Mesendoderm (in vitro differentiated cells): ENCODE data around the gene RBFOX1.
A peak's percentile ranks its signal among the peaks of the same experiment; 100 is the strongest.

Experiments used
- DNase-seq: peaks from one replicate; pipeline ENCODE4 v3.0.0; 2013
- H2AK5ac ChIP-seq: 2 replicates; pipeline ENCODE4 v1.6.1; 2013; ENCODE audit warnings: low read length, inconsistent platforms
- H2BK120ac ChIP-seq: 2 replicates; pipeline ENCODE4 v1.6.1; 2013; ENCODE audit warnings: low read depth, mild to moderate bottlenecking, low read length, moderate library complexity, mixed read lengths
- H2BK15ac ChIP-seq: replicated peaks from 2 replicates; pipeline ENCODE4 v1.6.1; 2013; ENCODE audit warnings: low read depth, mild to moderate bottlenecking, moderate library complexity
- H2BK5ac ChIP-seq: 2 replicates; pipeline ENCODE4 v1.6.1; 2013; ENCODE audit warnings: low read length, inconsistent platforms
- H3K18ac ChIP-seq: 2 replicates; pipeline ENCODE4 v1.6.1; 2013; ENCODE audit warnings: mild to moderate bottlenecking, low read length, mixed read lengths
- H3K23ac ChIP-seq: one replicate; pipeline ENCODE4 v1.6.1; 2013; ENCODE audit warnings: low read length
- H3K27ac ChIP-seq: 2 replicates; pipeline ENCODE4 v1.5.1; 2013; ENCODE audit warnings: low read depth, mild to moderate bottlenecking, inconsistent platforms, low read length, moderate library complexity
- H3K27me3 ChIP-seq: 2 replicates; pipeline ENCODE4 v1.6.1; 2013; ENCODE audit warnings: low read length, control low read depth, mild to moderate bottlenecking, inconsistent platforms; ENCODE audit not compliant: insufficient read depth, poor library complexity
- H3K36me3 ChIP-seq: 2 replicates; pipeline ENCODE4 v1.6.1; 2013; ENCODE audit warnings: low read length, inconsistent platforms; ENCODE audit not compliant: control insufficient read depth, insufficient read depth
- H3K4ac ChIP-seq: one replicate; pipeline ENCODE4 v1.6.1; 2013; ENCODE audit warnings: low read depth, mild to moderate bottlenecking, low read length, moderate library complexity
- H3K4me1 ChIP-seq: 2 replicates; pipeline ENCODE4 v1.6.1; 2013; ENCODE audit warnings: low read depth, low read length, inconsistent platforms; ENCODE audit not compliant: control insufficient read depth
- H3K4me2 ChIP-seq: 2 replicates; pipeline ENCODE4 v1.6.1; 2013; ENCODE audit warnings: low read length
- H3K4me3 ChIP-seq: 2 replicates; pipeline ENCODE4 v1.5.1; 2013; ENCODE audit warnings: mild to moderate bottlenecking, low read length
- H3K56ac ChIP-seq: one replicate; pipeline ENCODE4 v1.6.1; 2013; ENCODE audit warnings: low read length
- H3K79me1 ChIP-seq: 2 replicates; pipeline ENCODE4 v1.6.1; 2013; ENCODE audit warnings: low read length, inconsistent platforms
- H3K79me2 ChIP-seq: 2 replicates; pipeline ENCODE4 v1.6.1; 2013; ENCODE audit warnings: mild to moderate bottlenecking, low read length; ENCODE audit not compliant: control insufficient read depth, insufficient read depth
- H3K9ac ChIP-seq: 2 replicates; pipeline ENCODE4 v1.6.1; 2013; ENCODE audit warnings: low read length, inconsistent platforms
- H4K5ac ChIP-seq: one replicate; pipeline ENCODE4 v1.6.1; 2013; ENCODE audit warnings: low read length
- H4K8ac ChIP-seq: one replicate; pipeline ENCODE4 v1.6.1; 2013; ENCODE audit warnings: low read depth, mild to moderate bottlenecking, control low read depth, low read length, moderate library complexity
- WGBS: extraction: QIAGEN DNeasy Blood & Tissue Kit; methylation state at CpG from one replicate; pipeline ENCODE4 v1.1.7; 2013; ENCODE audit warnings: low lambda C conversion rate, missing lambda C conversion rate; ENCODE audit not compliant: insufficient coverage; ENCODE audit errors: extremely low coverage; 5-methylcytosine and 5-hydroxymethylcytosine counted together

RBFOX1 gene

GRCh38 chr16:7521834-7522233 lies 189.2 kb downstream of the RBFOX1 start:
- H2BK15ac ChIP-seq: no peak overlapping the region
- WGBS: no CpG with 5 or more reads among the region's 6 CpGs

GRCh38 chr16:7524419-7524818 lies 191.8 kb downstream of the RBFOX1 start:
- H4K5ac ChIP-seq: no peak overlapping the region
- H3K9ac ChIP-seq: no peak overlapping the region
- no peaks in the 10 kb centered on the region for H3K36me3 ChIP-seq
- no peak overlapping the region for H3K4me2 ChIP-seq
- H3K79me1 ChIP-seq: no peaks in the 10 kb centered on the region
- no peaks in the 10 kb centered on the region for H3K79me2 ChIP-seq
- no peak overlapping the region for H2BK15ac ChIP-seq
- no peak overlapping the region for H3K4ac ChIP-seq
- H3K27ac ChIP-seq: no peak overlapping the region
- no peaks in the 10 kb centered on the region for H3K27me3 ChIP-seq
- H4K8ac ChIP-seq: no peak overlapping the region
- no peak overlapping the region for H3K56ac ChIP-seq
- H3K4me1 ChIP-seq: no peaks in the 10 kb centered on the region
- no CpG with 5 or more reads among the region's 5 CpGs for WGBS
- DNase-seq: peak; percentile 14
- no peak overlapping the region for H2AK5ac ChIP-seq
- H3K23ac ChIP-seq: no peak overlapping the region
- no peak overlapping the region for H3K4me3 ChIP-seq
- H3K18ac ChIP-seq: no peak overlapping the region
- no peak overlapping the region for H2BK120ac ChIP-seq
- no peak overlapping the region for H2BK5ac ChIP-seq

More at GRCh38 chr16:7521834-7522233, 189.2 kb downstream of the RBFOX1 start:
- Histone ChIP-seq H3K79me2 (no peaks in the 10 kb centered on the region), H2BK120ac (no peak overlapping the region), H3K23ac (no peak overlapping the region), H3K27me3 (no peaks in the 10 kb centered on the region), H2AK5ac (no peak overlapping the region), H3K36me3 (no peaks in the 10 kb centered on the region), H3K9ac (no peak overlapping the region), H2BK5ac (no peak overlapping the region), H3K4me2 (no peak overlapping the region), H4K8ac (no peak overlapping the region), H3K4me1 (no peaks in the 10 kb centered on the region), H4K5ac (no peak overlapping the region), H3K27ac (no peak overlapping the region), H3K79me1 (no peaks in the 10 kb centered on the region), H3K4me3 (no peak overlapping the region), H3K18ac (no peak overlapping the region), H3K56ac (no peak overlapping the region), H3K4ac (no peak overlapping the region)
- DNase-seq: no peak

- no peaks in the 10 kb centered on the region for H3K36me3 ChIP-seq
- no peak overlapping the region for H3K56ac ChIP-seq
- no peak overlapping the region for H3K27ac ChIP-seq
- no peaks in the 10 kb centered on the region for H3K79me1 ChIP-seq
- H4K5ac ChIP-seq: no peak overlapping the region
- H3K4me2 ChIP-seq: no peak overlapping the region
- H3K27me3 ChIP-seq: no peaks in the 10 kb centered on the region
- H2AK5ac ChIP-seq: no peak overlapping the region
- H2BK5ac ChIP-seq: no peak overlapping the region
- H3K79me2 ChIP-seq: no peaks in the 10 kb centered on the region
- no peak overlapping the region for H3K9ac ChIP-seq
- no peak overlapping the region for H3K4me3 ChIP-seq
- H3K4ac ChIP-seq: no peak overlapping the region
- H4K8ac ChIP-seq: no peak overlapping the region
- DNase-seq: peak; percentile 11
- no peak overlapping the region for H3K23ac ChIP-seq
- no peaks in the 10 kb centered on the region for H3K4me1 ChIP-seq
- WGBS: no CpG with 5 or more reads among the region's 6 CpGs
- H3K18ac ChIP-seq: no peak overlapping the region
- no peak overlapping the region for H2BK15ac ChIP-seq
- no peak overlapping the region for H2BK120ac ChIP-seq
These were observed 194.1 kb downstream of the RBFOX1 start for GRCh38 chr16:7526736-7527135.

- DNase-seq: no peak
- no peaks in the 10 kb centered on the region for H3K36me3 ChIP-seq
- H2AK5ac ChIP-seq: no peak overlapping the region
- H3K4me1 ChIP-seq: no peaks in the 10 kb centered on the region
- H3K56ac ChIP-seq: no peak overlapping the region
- no peak overlapping the region for H2BK5ac ChIP-seq
- H3K4me3 ChIP-seq: no peak overlapping the region
- H4K5ac ChIP-seq: no peak overlapping the region
- no peak overlapping the region for H3K4ac ChIP-seq
- no peak overlapping the region for H3K23ac ChIP-seq
- no peaks in the 10 kb centered on the region for H3K27me3 ChIP-seq
- no peak overlapping the region for H3K9ac ChIP-seq
- no peak overlapping the region for H2BK120ac ChIP-seq
- H3K79me2 ChIP-seq: no peaks in the 10 kb centered on the region
- H3K79me1 ChIP-seq: no peaks in the 10 kb centered on the region
- no CpG with 5 or more reads among the region's 6 CpGs for WGBS
- H2BK15ac ChIP-seq: no peak overlapping the region
- H4K8ac ChIP-seq: no peak overlapping the region
- no peak overlapping the region for H3K4me2 ChIP-seq
- no peak overlapping the region for H3K27ac ChIP-seq
- no peak overlapping the region for H3K18ac ChIP-seq
These were observed 199.9 kb downstream of the RBFOX1 start for GRCh38 chr16:7532534-7532933.

GRCh38 chr16:7534749-7535148 lies 202.1 kb downstream of the RBFOX1 start:
- Histone ChIP-seq H3K4me1 (no peaks in the 10 kb centered on the region), H3K18ac (no peak overlapping the region), H2BK5ac (no peak overlapping the region), H3K56ac (no peak overlapping the region), H3K23ac (no peak overlapping the region), H4K8ac (no peak overlapping the region), H3K79me1 (no peaks in the 10 kb centered on the region), H3K27me3 (no peaks in the 10 kb centered on the region), H4K5ac (no peak overlapping the region), H3K4me3 (no peak overlapping the region), H2BK120ac (no peak overlapping the region), H3K79me2 (no peaks in the 10 kb centered on the region), H3K9ac (no peak overlapping the region), H3K36me3 (no peaks in the 10 kb centered on the region), H3K4ac (no peak overlapping the region), H2BK15ac (no peak overlapping the region), H3K4me2 (no peak overlapping the region), H2AK5ac (no peak overlapping the region), H3K27ac (no peak overlapping the region)
- no CpG with 5 or more reads among the region's 7 CpGs for WGBS
- DNase-seq: no peak

- H3K4me2 ChIP-seq: no peak overlapping the region
- H3K4me3 ChIP-seq: no peak overlapping the region
- WGBS: no CpG with 5 or more reads among the region's 3 CpGs
- no peak overlapping the region for H3K56ac ChIP-seq
- H3K27ac ChIP-seq: no peak overlapping the region
- H4K5ac ChIP-seq: no peak overlapping the region
- no peak overlapping the region for H3K23ac ChIP-seq
- no peaks in the 10 kb centered on the region for H3K27me3 ChIP-seq
- H2BK120ac ChIP-seq: no peak overlapping the region
- no peaks in the 10 kb centered on the region for H3K79me1 ChIP-seq
- H3K4me1 ChIP-seq: no peaks in the 10 kb centered on the region
- H2AK5ac ChIP-seq: no peak overlapping the region
- no peak for DNase-seq
- no peaks in the 10 kb centered on the region for H3K36me3 ChIP-seq
- no peak overlapping the region for H3K18ac ChIP-seq
- H2BK5ac ChIP-seq: no peak overlapping the region
- H3K79me2 ChIP-seq: no peaks in the 10 kb centered on the region
- no peak overlapping the region for H3K4ac ChIP-seq
- H4K8ac ChIP-seq: no peak overlapping the region
- H2BK15ac ChIP-seq: no peak overlapping the region
- no peak overlapping the region for H3K9ac ChIP-seq
These were observed 208.4 kb downstream of the RBFOX1 start for GRCh38 chr16:7541026-7541425.
